SK-N-SH (cell line): ENCODE data around the gene TBPL2. TPM values are rescaled to one million over a fixed set of nuclear protein-coding genes. Genes with fewer than 3 reads are reported as not detected.

Experiments
- CTCF ChIA-PET: fragments of 300-600, 350-600 bp; formaldehyde crosslinking; extraction: SDS; loops from one replicate; lab custom pipeline; 2021; lab: Yijun Ruan, JAX
- POLR2A ChIA-PET: fragments of 350-600 bp; sonication (Branson Sonifier 250); formaldehyde crosslinking; extraction: SDS; loops from one replicate; lab custom pipeline; 2020; ENCODE audit warnings: antibody characterized with exemption, inconsistent platforms; lab: Yijun Ruan, JAX
- DNase-seq: peaks from one replicate; pipeline ENCODE4 v3.0.0; 2012
- H2AFZ ChIP-seq: fragments of 200-600 bp; sonication (generic); 2 replicates; pipeline ENCODE4 v1.8.1; 2016; ENCODE audit warnings: antibody characterized with exemption, mild to moderate bottlenecking, low read depth
- H3F3A ChIP-seq: fragments of 200-600 bp; sonication (generic); replicated peaks from 2 replicates; pipeline ENCODE3; 2016; ENCODE audit warnings: antibody characterized with exemption, mild to moderate bottlenecking; ENCODE audit not compliant: insufficient read depth
- H3K27ac ChIP-seq, 2 experiments: fragments of 200-500 bp in 1 of 2; fragments of 200-600 bp in 1 of 2; sonication (Bioruptor generic) in 1 of 2; sonication (generic), shearing (Covaris generic) in 1 of 2; 2 replicates each; pipeline versions ENCODE4 v1.5.1 to v1.6.1; 2014 to 2016; ENCODE audit warnings: low read depth in 2 of 2, inconsistent platforms in 1 of 2, low read length in 1 of 2, mild to moderate bottlenecking in 1 of 2, mixed read lengths in 1 of 2
- H3K27me3 ChIP-seq: fragments of 200-600 bp; sonication (generic), shearing (Covaris generic); 2 replicates; pipeline ENCODE4 v1.6.1; 2016; ENCODE audit warnings: mixed run types; ENCODE audit not compliant: insufficient read depth
- H3K36me3 ChIP-seq, 2 experiments: fragments of 200-500 bp in 1 of 2; fragments of 200-600 bp in 1 of 2; sonication (Bioruptor generic) in 1 of 2; sonication (generic) in 1 of 2; replicated peaks in 1 of 2; 2 replicates each; pipeline versions ENCODE3 to v1.5.1; 2014 to 2016; ENCODE audit warnings: low read length in 1 of 2, mild to moderate bottlenecking in 1 of 2; ENCODE audit not compliant: insufficient read depth in 2 of 2, control insufficient read depth in 1 of 2
- H3K4me1 ChIP-seq, 2 experiments: fragments of 200-500 bp in 1 of 2; fragments of 200-600 bp in 1 of 2; sonication (Bioruptor generic) in 1 of 2; sonication (generic), shearing (Covaris generic) in 1 of 2; 2 replicates each; pipeline versions ENCODE4 v1.5.1 to v1.6.1; 2014 to 2016; ENCODE audit warnings: low read depth in 1 of 2, low read length in 1 of 2, mixed run types in 1 of 2; ENCODE audit not compliant: insufficient read depth in 2 of 2, control insufficient read depth in 1 of 2
- H3K4me2 ChIP-seq: fragments of 200-600 bp; sonication (generic), shearing (Covaris generic); 2 replicates; pipeline ENCODE4 v1.6.1; 2017; ENCODE audit warnings: mixed run types
- H3K4me3 ChIP-seq, 2 experiments: fragments of 200-500 bp in 1 of 2; fragments of 200-600 bp in 1 of 2; sonication (Bioruptor generic) in 1 of 2; sonication (generic), shearing (Covaris generic) in 1 of 2; 2 replicates each; pipeline versions ENCODE4 v1.5.1 to v1.8.1; 2014 to 2016; ENCODE audit warnings: low read depth in 2 of 2, inconsistent platforms in 1 of 2, low read length in 1 of 2, mild to moderate bottlenecking in 1 of 2, mixed read lengths in 1 of 2, moderate library complexity in 1 of 2
- H3K79me2 ChIP-seq: fragments of 200-600 bp; sonication (generic); 2 replicates; pipeline ENCODE4 v1.8.1; 2017; ENCODE audit warnings: mild to moderate bottlenecking; ENCODE audit not compliant: insufficient read depth
- H3K9ac ChIP-seq: fragments of 200-600 bp; sonication (generic); 2 replicates; pipeline ENCODE4 v1.6.1; 2017; ENCODE audit warnings: mixed run types
- H3K9me2 ChIP-seq: fragments of 200-600 bp; sonication (generic); 2 replicates; pipeline ENCODE4 v1.6.1; 2017; ENCODE audit warnings: mixed run types
- H3K9me3 ChIP-seq: fragments of 200-600 bp; sonication (generic); 2 replicates; pipeline ENCODE4 v1.6.1; 2017; ENCODE audit warnings: mixed run types, mild to moderate bottlenecking, moderate library complexity
- H4K20me1 ChIP-seq: fragments of 200-600 bp; sonication (generic); 2 replicates; pipeline ENCODE4 v1.6.1; 2017; ENCODE audit warnings: mild to moderate bottlenecking, mixed run types; ENCODE audit not compliant: insufficient read depth
- EP300 ChIP-seq, 2 experiments: IDR thresholded peaks; 2 replicates each; pipeline versions ENCODE4 v1.4.0 to v1.6.1; 2012; ENCODE audit warnings: borderline replicate concordance in 1 of 2, low read depth in 1 of 2, low read length in 1 of 2
- EZH2phosphoT487 ChIP-seq: fragments of 200-600 bp; sonication (generic); IDR thresholded peaks from 2 replicates; pipeline ENCODE4 v1.6.1; 2017; ENCODE audit warnings: low read depth, mixed run types, mild to moderate bottlenecking, antibody characterized with exemption, moderate library complexity, borderline replicate concordance
- FOXJ3 ChIP-seq: sonication (generic); formaldehyde crosslinking; IDR thresholded peaks from 2 replicates; pipeline ENCODE4 v1.5.1; 2020; ENCODE audit warnings: mild to moderate bottlenecking, missing genetic modification reagents
- MAX ChIP-seq: IDR thresholded peaks from 2 replicates; pipeline ENCODE4 v1.4.0; 2012; ENCODE audit warnings: low read depth
- MXI1 ChIP-seq: IDR thresholded peaks from 2 replicates; pipeline ENCODE4 v1.6.1; 2012; ENCODE audit warnings: mild to moderate bottlenecking, low read depth, low read length, improper control_type of control experiment
- RAD21 ChIP-seq: IDR thresholded peaks from 2 replicates; pipeline ENCODE4 v1.6.1; 2012; ENCODE audit warnings: mild to moderate bottlenecking, low read length
- REST ChIP-seq: IDR thresholded peaks from 2 replicates; pipeline ENCODE4 v1.6.1; 2012; ENCODE audit warnings: mild to moderate bottlenecking, low read depth, low read length, moderate library complexity
- RFX5 ChIP-seq: IDR thresholded peaks from 2 replicates; pipeline ENCODE4 v1.6.1; 2012; ENCODE audit warnings: mild to moderate bottlenecking, improper control_type of control experiment, low read length
- TEAD4 ChIP-seq: IDR thresholded peaks from 2 replicates; pipeline ENCODE4 v1.4.0; 2012; ENCODE audit warnings: mild to moderate bottlenecking, borderline replicate concordance; ENCODE audit not compliant: insufficient read depth
- ZBTB33 ChIP-seq: IDR thresholded peaks from 2 replicates; pipeline ENCODE4 v1.4.0; 2012; ENCODE audit warnings: low read depth, borderline replicate concordance
- WGBS: methylation state at CpG from one replicate; pipeline ENCODE4 v1.1.6; 2017; ENCODE audit warnings: low lambda C conversion rate; 5-methylcytosine and 5-hydroxymethylcytosine counted together
- polyA plus RNA-seq, 3 experiments: library from polyadenylated mRNA; depleted of rRNA; stranded (reverse); fragments of >200 nt; gene quantifications; 2 replicates each; pipeline ENCODE4 v1.2.3, GENCODE V29; 2012

Gene TBPL2
- polyA plus RNA-seq, 1 of the 3 experiments (the other 2 are of a cell fraction), result not detected

GRCh38 chr14:55386037-55386808 is 54.2 kb downstream of the TBPL2 start (continued):
- TF ChIP-seq ZBTB33 (no peak), EP300 (IDR thresholded peaks at IDR 0.05; ENCODE audit: borderline replicate concordance in 1 of 2, low read depth in 1 of 2, low read length in 1 of 2) (no peak), RAD21 (no peak)

- H3K36me3 ChIP-seq, result peaks cover 11 to 19% of the 10 kb centered on the region in 2 experiments
- no peak overlapping the region for H3K9ac ChIP-seq
- CTCF ChIA-PET, result no interaction called here
- H3K4me2 ChIP-seq, result no peak overlapping the region
- H4K20me1 ChIP-seq, result no peaks in the 10 kb centered on the region
- DNase-seq, result no peak
- H3F3A ChIP-seq, result peaks cover under 1% of the 10 kb centered on the region
- H3K9me2 ChIP-seq, result no peaks in the 10 kb centered on the region
- H3K4me3 ChIP-seq, result no peak overlapping the region
- H3K4me1 ChIP-seq, result peaks cover 0 to 13% of the 10 kb centered on the region in 2 experiments; a peak in 2 of 4 replicates
- POLR2A ChIA-PET, result no interaction called here
- H3K79me2 ChIP-seq, result no peaks in the 10 kb centered on the region
- no peak overlapping the region for H2AFZ ChIP-seq
- 92% methylated on average over 3 of the region's 3 CpGs for WGBS
- TF ChIP-seq RFX5 (no peak), TEAD4 (no peak), EZH2phosphoT487 (no peak), REST (no peak), FOXJ3 (CRISPR knock-in tag) (no peak), MXI1 (no peak), MAX (no peak)
- H3K27me3 ChIP-seq, result no peaks in the 10 kb centered on the region
- H3K27ac ChIP-seq, result no peak overlapping the region
- no peaks in the 10 kb centered on the region for H3K9me3 ChIP-seq
Observed at GRCh38 chr14:55384536-55384935, 55.9 kb downstream of the TBPL2 start.
